GM12892 (cell line): ENCODE data around the gene SHISAL2B.

Experiments
- DNase-seq: peaks from one replicate; pipeline ENCODE4 v3.0.0; 2011; ENCODE audit not compliant: insufficient read length
- FAIRE-seq: peaks from 2 replicates; lab custom pipeline; 2011; peaks lifted over from hg19 to GRCh38; lab: Jason Lieb, UNC
- POLR2A ChIP-seq: IDR thresholded peaks from 2 replicates; pipeline ENCODE4 v1.6.1; 2011; ENCODE audit warnings: low read depth, low read length, control low read depth
- POLR2AphosphoS5 ChIP-seq: IDR thresholded peaks from 2 replicates; pipeline ENCODE4 v1.6.1; 2011; ENCODE audit warnings: low read depth, low read length, control low read depth
- TAF1 ChIP-seq: IDR thresholded peaks from 2 replicates; pipeline ENCODE4 v1.6.1; 2011; ENCODE audit warnings: low read depth, mild to moderate bottlenecking, control low read depth, low read length, borderline replicate concordance

SHISAL2B gene

DNA sequence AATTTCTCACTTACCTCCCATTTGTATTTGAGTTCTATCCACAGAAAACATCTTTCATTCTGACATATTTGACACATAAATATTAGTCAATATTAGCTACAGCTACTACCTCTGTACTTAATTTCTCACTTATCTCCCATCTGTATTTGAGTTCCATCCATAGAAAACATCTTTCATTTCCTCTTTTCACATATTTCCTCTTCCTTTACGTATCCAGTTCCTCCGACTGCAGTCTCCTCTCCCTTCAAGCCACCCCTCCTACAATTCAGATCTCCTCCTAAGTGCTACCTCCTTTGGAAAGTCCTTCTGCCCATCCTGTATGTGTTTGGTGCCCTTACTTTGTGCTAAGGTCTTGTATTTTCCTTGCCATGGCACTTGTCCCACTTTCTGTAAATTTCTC is 76.6 kb downstream of the SHISAL2B start:
- no peak for DNase-seq
- TF ChIP-seq TAF1, result no peak
- no peak for TF ChIP-seq POLR2A
- no peak for TF ChIP-seq POLR2AphosphoS5
- FAIRE-seq, result peak; percentile 17
